ENCODE measurements around the gene DDX23. TPM values are rescaled to one million over a fixed set of nuclear protein-coding genes. Genes with fewer than 3 reads are reported as not detected.
A peak's percentile ranks its signal among the peaks of the same experiment; 100 is the strongest.

The DDX23 gene
- total and polyA plus RNA-seq, 12 donors = 17.0 to 44.7 (median 30.8) TPM

DNA sequence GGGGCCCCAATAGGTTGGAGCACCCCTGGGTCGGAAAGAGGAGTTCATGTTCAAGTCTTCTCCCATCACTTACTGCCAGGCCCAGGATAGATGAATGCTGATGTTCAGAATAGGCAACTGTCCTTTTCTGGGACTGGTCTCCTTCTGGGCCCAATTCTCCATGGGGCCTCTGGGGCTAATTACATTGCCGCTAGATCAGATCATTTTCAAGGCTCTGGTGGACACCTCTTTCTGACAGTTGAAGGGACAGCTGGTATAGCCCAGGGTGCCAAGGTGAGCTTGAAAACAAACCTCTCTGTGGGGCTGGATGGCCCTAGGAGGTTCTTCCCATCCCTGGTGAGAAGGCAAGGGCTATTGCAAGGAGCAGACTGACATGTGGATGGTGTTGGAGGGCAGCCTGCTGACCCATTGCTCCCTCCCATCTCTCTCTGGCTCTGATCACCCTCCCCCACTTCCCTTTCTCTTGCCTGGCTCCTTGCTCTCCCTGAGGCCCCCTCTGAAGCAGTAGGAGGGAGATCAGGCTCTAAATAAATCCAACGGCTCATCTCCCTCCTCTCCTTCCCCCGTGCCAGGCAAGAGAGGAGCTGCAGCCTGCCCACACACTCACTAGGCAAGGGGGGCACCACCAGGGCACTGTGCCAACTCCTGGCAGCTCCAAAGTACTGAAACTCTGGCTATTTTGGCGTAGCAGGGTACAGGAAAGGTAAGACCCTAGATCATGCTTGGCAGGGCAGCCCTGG is 31.8 kb downstream of the DDX23 start:
- peaks cover 4 to 39% (median 24%) of the 10 kb centered on the region in 9 donors for H3K4me1 ChIP-seq
- intact Hi-C loops (cut with DNase I) = loop anchor here in 1 of 10 donors (5.0 kb wide), 1 partner anchor 727 kb away; no protein-coding TSS in a partner anchor

DNA sequence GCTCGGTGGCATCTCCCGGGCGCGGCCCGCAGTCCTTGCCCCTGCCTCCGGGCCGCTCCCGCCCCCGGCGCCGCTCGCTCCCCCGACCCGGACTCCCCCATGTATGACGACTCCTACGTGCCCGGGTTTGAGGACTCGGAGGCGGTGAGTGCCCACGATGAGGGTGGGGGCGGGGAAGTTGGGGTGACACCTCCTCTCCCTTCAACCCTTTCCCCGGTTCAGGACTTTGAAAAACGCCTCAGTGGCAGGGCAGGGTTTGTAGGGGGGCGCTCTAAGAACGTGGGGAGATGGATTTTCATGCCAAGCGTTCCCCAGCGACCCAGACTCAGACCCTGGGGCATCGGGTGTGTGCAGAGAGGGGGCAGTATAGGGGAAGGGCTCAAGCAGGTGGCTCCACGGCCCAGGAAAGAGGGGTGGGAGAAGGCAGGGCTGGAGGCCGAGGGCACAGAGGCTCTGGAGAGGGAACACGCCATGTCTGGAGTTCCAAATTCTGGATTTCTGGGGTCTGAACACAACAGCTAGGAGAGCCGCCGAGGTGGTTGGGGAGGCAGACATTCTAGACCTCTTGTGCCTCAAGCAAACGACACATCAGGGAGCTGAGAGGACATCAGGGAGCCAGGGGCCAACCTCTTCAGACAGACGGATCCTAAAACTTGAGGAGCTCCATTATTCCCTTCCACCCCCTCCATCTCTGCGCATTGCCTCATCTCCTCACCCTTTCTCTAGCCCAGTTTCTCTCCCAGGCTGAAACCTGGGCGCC is 33.0 kb downstream of the DDX23 start:
- Histone ChIP-seq H3K4me3 (peak overlapping the region; percentile 55 to 88 (median 74)), H3K27me3 (peaks cover 0 to 38% (median 0%) of the 10 kb centered on the region in 7 donors), H3K9me3 (no peaks in the 10 kb centered on the region), H3K27ac (peak overlapping the region in 9 of 10 donors; percentile 28 to 75 (median 49)), H3K4me1 (peaks cover 7 to 43% (median 33%) of the 10 kb centered on the region in 9 donors), H3K36me3 (peaks cover 0 to 10% (median 0%) of the 10 kb centered on the region in 9 donors)
- whole genome bisulfite sequencing, 2 donors = 19 to 20% methylated on average over 37 of the region's 37 CpGs
- DNase-seq = no peak
- intact Hi-C loops (cut with DNase I) = loop anchor here in 1 of 10 donors (5.0 kb wide), 1 partner anchor 728 kb away; no protein-coding TSS in a partner anchor
- ATAC-seq = no peak
- TF ChIP-seq, protein P1, sequence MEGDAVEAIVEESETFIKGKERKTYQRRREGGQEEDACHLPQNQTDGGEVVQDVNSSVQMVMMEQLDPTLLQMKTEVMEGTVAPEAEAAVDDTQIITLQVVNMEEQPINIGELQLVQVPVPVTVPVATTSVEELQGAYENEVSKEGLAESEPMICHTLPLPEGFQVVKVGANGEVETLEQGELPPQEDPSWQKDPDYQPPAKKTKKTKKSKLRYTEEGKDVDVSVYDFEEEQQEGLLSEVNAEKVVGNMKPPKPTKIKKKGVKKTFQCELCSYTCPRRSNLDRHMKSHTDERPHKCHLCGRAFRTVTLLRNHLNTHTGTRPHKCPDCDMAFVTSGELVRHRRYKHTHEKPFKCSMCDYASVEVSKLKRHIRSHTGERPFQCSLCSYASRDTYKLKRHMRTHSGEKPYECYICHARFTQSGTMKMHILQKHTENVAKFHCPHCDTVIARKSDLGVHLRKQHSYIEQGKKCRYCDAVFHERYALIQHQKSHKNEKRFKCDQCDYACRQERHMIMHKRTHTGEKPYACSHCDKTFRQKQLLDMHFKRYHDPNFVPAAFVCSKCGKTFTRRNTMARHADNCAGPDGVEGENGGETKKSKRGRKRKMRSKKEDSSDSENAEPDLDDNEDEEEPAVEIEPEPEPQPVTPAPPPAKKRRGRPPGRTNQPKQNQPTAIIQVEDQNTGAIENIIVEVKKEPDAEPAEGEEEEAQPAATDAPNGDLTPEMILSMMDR (IDR thresholded peaks at IDR 0.05) = peak in 3 of 9 donors; percentile 15 to 43 (median 20)

More for the DNA sequence above, 31.8 kb downstream of the DDX23 start:
- TF ChIP-seq, protein P1 (IDR thresholded peaks at IDR 0.05) = no peak
- Histone ChIP-seq H3K4me3 (no peak overlapping the region), H3K9me3 (no peaks in the 10 kb centered on the region), H3K27me3 (peaks cover 0 to 38% (median 0%) of the 10 kb centered on the region in 7 donors), H3K36me3 (peaks cover 0 to 21% (median 0%) of the 10 kb centered on the region in 9 donors), H3K27ac (no peak overlapping the region)
- WGBS, 2 donors = 75 to 85% methylated on average over 5 of the region's 5 CpGs
- ATAC-seq (no peak), DNase-seq (no peak)

DNA sequence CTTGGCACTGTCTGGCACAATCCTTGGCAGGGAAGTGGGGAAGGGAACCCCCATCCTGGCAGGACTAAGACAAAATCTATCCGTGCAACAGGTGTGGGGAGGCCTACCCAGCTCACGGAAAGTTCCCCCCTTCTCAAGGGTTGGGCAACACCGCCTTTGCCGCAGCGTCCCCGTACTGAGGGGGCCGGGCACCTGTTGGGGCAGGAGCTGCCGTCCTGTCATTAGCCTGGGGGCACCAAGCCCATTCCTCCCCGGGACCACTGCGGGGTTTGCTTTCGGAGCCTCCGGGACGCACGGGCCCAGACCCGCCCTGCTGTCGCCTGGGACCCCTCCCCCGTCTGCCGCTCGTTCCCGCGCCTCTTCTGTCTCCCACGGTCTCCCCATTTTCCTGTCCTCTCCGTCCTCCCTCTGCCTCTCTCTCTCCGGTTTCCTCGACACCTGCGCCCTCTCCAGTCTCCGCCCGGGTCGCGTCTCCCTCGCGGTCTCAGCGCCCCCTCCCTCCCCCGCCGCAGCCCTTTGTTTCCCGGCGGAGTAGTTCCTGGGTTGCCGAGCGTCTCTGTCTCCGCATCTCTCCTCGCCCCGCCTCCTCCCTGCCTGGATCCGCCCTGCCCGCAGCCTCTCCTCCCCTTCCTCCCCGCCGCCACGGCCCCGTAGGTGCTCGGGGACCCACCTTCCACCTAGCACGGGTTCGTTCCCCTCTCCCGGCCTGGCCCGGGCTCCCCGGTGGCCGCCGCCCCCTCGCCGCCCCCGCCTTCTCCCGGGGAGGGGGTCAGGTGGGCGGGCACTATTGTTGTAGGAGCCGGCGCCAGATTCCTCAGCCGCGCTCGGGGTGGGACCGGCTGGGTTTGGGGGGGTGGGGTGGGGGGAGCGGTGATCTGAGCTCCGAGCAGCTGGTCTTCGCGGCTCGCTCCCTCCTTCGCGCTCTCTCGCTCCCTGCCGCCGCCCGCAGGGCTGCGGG is 33.8 kb downstream of the DDX23 start, which contains the start of gene CACNB3:
TSS of gene CACNB3 (plus strand) at position 624 of the 958 bp plus-strand sequence. CDS start 434 bp downstream, outside the sequence.
- intact Hi-C loops (cut with DNase I) = loop anchor here in 1 of 10 donors (5.0 kb wide), 1 partner anchor 729 kb away; no protein-coding TSS in a partner anchor
- WGBS, 2 donors = 2% methylated on average over 70 to 79 of the region's 79 CpGs

More for the DNA sequence above, 33.8 kb downstream of the DDX23 start, which contains the start of gene CACNB3:
- DNase-seq (peak; percentile 75 to 77), ATAC-seq (peak; percentile 5 to 41 (median 23))
- H3K27ac ChIP-seq = peak within 1 kb of the TSS in 9 of 10 donors; percentile 28 to 75 (median 49)
- TF ChIP-seq, protein P1 (IDR thresholded peaks at IDR 0.05) = no peak
- H3K9me3 ChIP-seq = no peaks in the 10 kb centered on the region
- peaks cover 0 to 38% (median 0%) of the 10 kb centered on the region in 7 donors for H3K27me3 ChIP-seq
- peaks cover 0 to 1% (median 0%) of the 10 kb centered on the region in 9 donors for H3K36me3 ChIP-seq
- H3K4me3 ChIP-seq = peak within 1 kb of the TSS; percentile 55 to 88 (median 74)
- H3K4me1 ChIP-seq = peaks cover 11 to 49% (median 40%) of the 10 kb centered on the region in 9 donors

Measured in heart right ventricle (tissue), 16 donors.